Measurements from ENCODE around the gene SLC8A1. TPM values are rescaled to one million over a fixed set of nuclear protein-coding genes. Genes with fewer than 3 reads are reported as not detected.

Gene SLC8A1
- total RNA-seq, 1 donor: 82.9 TPM

GRCh38 chr2:40287195-40287594 lies 164.7 kb downstream of the SLC8A1 start:
- no peak for TF ChIP-seq CTCF (IDR thresholded peaks at IDR 0.05; ENCODE audit: extremely low read depth, low read depth, low read length)
- H3K79me2 ChIP-seq (ENCODE audit: insufficient read depth, low read length): no peaks in the 10 kb centered on the region
- H3K9me3 ChIP-seq (ENCODE audit: low read depth, low read length): no peaks in the 10 kb centered on the region
- no peaks in the 10 kb centered on the region for H3K27me3 ChIP-seq (ENCODE audit: insufficient read depth, low read length)
- no peak for DNase-seq (ENCODE audit: insufficient read length, low spot score, missing footprints)
- peaks cover 36% of the 10 kb centered on the region for H3K4me1 ChIP-seq (ENCODE audit: insufficient read depth, low read length)
- peak overlapping the region; percentile 21 for H3K27ac ChIP-seq (ENCODE audit: low read depth, low read length)
- no peak overlapping the region for H2AFZ ChIP-seq (ENCODE audit: low read length)
- no peak overlapping the region for H3K4me2 ChIP-seq (ENCODE audit: insufficient read depth, low read length)
- no peaks in the 10 kb centered on the region for H4K20me1 ChIP-seq (ENCODE audit: insufficient read depth, low read length)
- no peaks in the 10 kb centered on the region for H3K36me3 ChIP-seq (ENCODE audit: insufficient read depth, low read length)
- no peak overlapping the region for H3K4me3 ChIP-seq (ENCODE audit: insufficient read depth, low read length)

- Histone ChIP-seq H3K4me1 (ENCODE audit: insufficient read depth, low read length) (peaks cover 41% of the 10 kb centered on the region), H3K27ac (ENCODE audit: low read depth, low read length) (peak overlapping the region; percentile 15), H3K27me3 (ENCODE audit: insufficient read depth, low read length) (no peaks in the 10 kb centered on the region), H4K20me1 (ENCODE audit: insufficient read depth, low read length) (no peaks in the 10 kb centered on the region), H2AFZ (ENCODE audit: low read length) (no peak overlapping the region), H3K36me3 (ENCODE audit: insufficient read depth, low read length) (no peaks in the 10 kb centered on the region), H3K4me2 (ENCODE audit: insufficient read depth, low read length) (no peak overlapping the region), H3K4me3 (ENCODE audit: insufficient read depth, low read length) (no peak overlapping the region), H3K79me2 (ENCODE audit: insufficient read depth, low read length) (no peaks in the 10 kb centered on the region), H3K9me3 (ENCODE audit: low read depth, low read length) (no peaks in the 10 kb centered on the region)
- DNase-seq (ENCODE audit: insufficient read length, low spot score, missing footprints): no peak
- TF ChIP-seq CTCF (IDR thresholded peaks at IDR 0.05; ENCODE audit: extremely low read depth, low read depth, low read length): no peak
Measured at GRCh38 chr2:40286721-40287120, 165.2 kb downstream of the SLC8A1 start.

- Histone ChIP-seq H3K4me2 (ENCODE audit: insufficient read depth, low read length) (peak overlapping the region; percentile 8), H3K36me3 (ENCODE audit: insufficient read depth, low read length) (no peaks in the 10 kb centered on the region), H3K4me1 (ENCODE audit: insufficient read depth, low read length) (peaks cover 54% of the 10 kb centered on the region), H3K9me3 (ENCODE audit: low read depth, low read length) (no peaks in the 10 kb centered on the region), H3K27me3 (ENCODE audit: insufficient read depth, low read length) (no peaks in the 10 kb centered on the region), H4K20me1 (ENCODE audit: insufficient read depth, low read length) (no peaks in the 10 kb centered on the region), H2AFZ (ENCODE audit: low read length) (no peak overlapping the region), H3K27ac (ENCODE audit: low read depth, low read length) (peak overlapping the region; percentile 19), H3K4me3 (ENCODE audit: insufficient read depth, low read length) (no peak overlapping the region), H3K79me2 (ENCODE audit: insufficient read depth, low read length) (no peaks in the 10 kb centered on the region)
- TF ChIP-seq CTCF (IDR thresholded peaks at IDR 0.05; ENCODE audit: extremely low read depth, low read depth, low read length): no peak
- DNase-seq (ENCODE audit: insufficient read length, low spot score, missing footprints): no peak
Measured at GRCh38 chr2:40285391-40285790, 166.5 kb downstream of the SLC8A1 start.

- no peaks in the 10 kb centered on the region for H3K79me2 ChIP-seq (ENCODE audit: insufficient read depth, low read length)
- H3K27me3 ChIP-seq (ENCODE audit: insufficient read depth, low read length): no peaks in the 10 kb centered on the region
- no peak overlapping the region for H3K4me3 ChIP-seq (ENCODE audit: insufficient read depth, low read length)
- peaks cover 60% of the 10 kb centered on the region for H3K4me1 ChIP-seq (ENCODE audit: insufficient read depth, low read length)
- H3K9me3 ChIP-seq (ENCODE audit: low read depth, low read length): no peaks in the 10 kb centered on the region
- H3K4me2 ChIP-seq (ENCODE audit: insufficient read depth, low read length): no peak overlapping the region
- no peaks in the 10 kb centered on the region for H4K20me1 ChIP-seq (ENCODE audit: insufficient read depth, low read length)
- TF ChIP-seq CTCF (IDR thresholded peaks at IDR 0.05; ENCODE audit: extremely low read depth, low read depth, low read length): peak; percentile 32
- DNase-seq (ENCODE audit: insufficient read length, low spot score, missing footprints): no peak
- peak overlapping the region; percentile 0 for H2AFZ ChIP-seq (ENCODE audit: low read length)
- H3K27ac ChIP-seq (ENCODE audit: low read depth, low read length): peak overlapping the region; percentile 19
- no peaks in the 10 kb centered on the region for H3K36me3 ChIP-seq (ENCODE audit: insufficient read depth, low read length)
Measured at GRCh38 chr2:40284797-40285196, 167.1 kb downstream of the SLC8A1 start.

All from osteoblast (primary cell).